DMS53 treated with DMSO at 0.1 percent for 48 hours (cell line): ENCODE results near the gene PLXNA2.
A peak's percentile ranks its signal among the peaks of the same experiment; 100 is the strongest.

ENCODE experiments used
- DNase-seq: peaks from one replicate; lab custom pipeline; 2025; ENCODE audit not compliant: unreplicated experiment; lab: John Stamatoyannopoulos, UW

Gene PLXNA2

GRCh38 chr1:208242941-208243526 lies 1.1 kb downstream of the PLXNA2 start:
- DNase-seq, result peak; percentile 10

- DNase-seq, result no peak
These were observed 2.0 kb downstream of the PLXNA2 start for GRCh38 chr1:208242146-208242545.

GRCh38 chr1:208241512-208241911 lies 2.7 kb downstream of the PLXNA2 start:
- DNase-seq, result no peak

- no peak for DNase-seq
These were observed 3.4 kb downstream of the PLXNA2 start for GRCh38 chr1:208240662-208241355.

- peak; percentile 79 for DNase-seq
These were observed 4.5 kb downstream of the PLXNA2 start for GRCh38 chr1:208239473-208240381.

GRCh38 chr1:208238710-208239472 lies 5.3 kb downstream of the PLXNA2 start:
- peak; percentile 60 for DNase-seq

- DNase-seq, result no peak
These were observed 6.9 kb downstream of the PLXNA2 start for GRCh38 chr1:208237241-208237640.

- peak; percentile 90 for DNase-seq
These were observed 8.0 kb downstream of the PLXNA2 start for GRCh38 chr1:208235982-208236761.

- peak; percentile 57 for DNase-seq
These were observed 8.7 kb downstream of the PLXNA2 start for GRCh38 chr1:208235356-208235981.

- DNase-seq, result peak; percentile 59
These were observed 9.5 kb downstream of the PLXNA2 start for GRCh38 chr1:208234721-208235120.

- peak; percentile 76 for DNase-seq
These were observed 10.2 kb downstream of the PLXNA2 start for GRCh38 chr1:208233978-208234377.

GRCh38 chr1:208233546-208233945 lies 10.6 kb downstream of the PLXNA2 start:
- peak; percentile 94 for DNase-seq

GRCh38 chr1:208232662-208233038 lies 11.5 kb downstream of the PLXNA2 start:
- DNase-seq, result no peak

GRCh38 chr1:208231881-208232661 lies 12.1 kb downstream of the PLXNA2 start:
- no peak for DNase-seq

- no peak for DNase-seq
These were observed 13.3 kb downstream of the PLXNA2 start for GRCh38 chr1:208230668-208231529.

GRCh38 chr1:208228550-208228949 lies 15.6 kb downstream of the PLXNA2 start:
- no peak for DNase-seq

- DNase-seq, result no peak
These were observed 16.2 kb downstream of the PLXNA2 start for GRCh38 chr1:208228026-208228425.

GRCh38 chr1:208227366-208227765 lies 16.8 kb downstream of the PLXNA2 start:
- DNase-seq, result no peak
